ENCODE data around the gene SLFN11.
"Not testable (repeated sequence)": the region's sequence is repeated elsewhere in the genome, so short reads cannot be mapped to it uniquely, and the experiment has no call there.

SLFN11 gene

DNA sequence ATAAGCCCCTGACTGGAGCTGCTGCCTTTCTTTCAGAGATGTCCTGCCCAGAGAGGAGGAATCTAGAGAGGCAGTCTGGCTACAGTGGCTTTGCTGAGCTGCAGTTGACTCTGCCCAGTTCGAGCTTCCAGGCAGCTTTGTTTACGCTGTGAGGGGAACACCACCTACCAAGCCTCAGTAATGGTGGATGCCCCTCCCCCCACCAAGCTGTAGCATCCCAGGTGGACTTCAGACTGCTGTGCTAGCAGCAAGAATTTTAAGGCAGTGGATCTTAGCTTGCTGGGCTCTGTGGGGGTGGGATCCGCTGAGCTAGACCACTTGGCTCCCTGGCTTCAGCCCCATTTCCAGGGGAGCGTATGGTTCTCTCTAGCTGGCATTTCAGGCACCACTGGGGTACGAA lies 39.8 kb downstream of the SLFN11 start:
- H3K79me1 ChIP-seq (ENCODE audit: low read depth, low read length); H2AFZ ChIP-seq (ENCODE audit: low read length); H4K8ac ChIP-seq (ENCODE audit: low read depth, low read length); H3K23ac ChIP-seq (ENCODE audit: low read depth, low read length, poor library complexity); H3K36me3 ChIP-seq (replicated peaks in 1 of 2; ENCODE audit: control insufficient read depth in 2 of 2, insufficient read depth in 2 of 2, low read length in 2 of 2); H2BK15ac ChIP-seq (ENCODE audit: low read length); H3K14ac ChIP-seq (ENCODE audit: low read length); H3K4me3 ChIP-seq (ENCODE audit: low read length in 2 of 2); H4K91ac ChIP-seq (ENCODE audit: low read depth, low read length, poor library complexity); H2BK5ac ChIP-seq (ENCODE audit: low read length); H2AK5ac ChIP-seq (ENCODE audit: low read depth, low read length); DNase-seq (ENCODE audit: low spot score); H3K4me1 ChIP-seq (ENCODE audit: control insufficient read depth in 2 of 2, insufficient read depth in 1 of 2, low read depth in 1 of 2, low read length in 2 of 2); H3K9me3 ChIP-seq (replicated peaks in 1 of 2; ENCODE audit: control insufficient read depth in 2 of 2, insufficient read depth in 1 of 2, low read depth in 1 of 2, low read length in 2 of 2); H2BK12ac ChIP-seq (ENCODE audit: low read length); H3K4ac ChIP-seq (ENCODE audit: low read length); H3K9ac ChIP-seq (ENCODE audit: low read depth, low read length, poor library complexity); H3K18ac ChIP-seq (ENCODE audit: low read length); H3K27me3 ChIP-seq (ENCODE audit: control insufficient read depth in 3 of 3, insufficient read depth in 3 of 3, low read depth in 1 of 3, low read length in 3 of 3); H3K4me2 ChIP-seq (ENCODE audit: insufficient read depth, low read length, poor library complexity, severe bottlenecking); H3K27ac ChIP-seq (replicated peaks; ENCODE audit: low read length); H2BK120ac ChIP-seq (ENCODE audit: low read depth, low read length): not testable (repeated sequence)
- no CpG with 5 or more reads among the region's 5 CpGs for WGBS, 2 donors (ENCODE audit: extremely low coverage in 2 of 2, insufficient read length in 2 of 2, insufficient replicate concordance in 1 of 2)

DNA sequence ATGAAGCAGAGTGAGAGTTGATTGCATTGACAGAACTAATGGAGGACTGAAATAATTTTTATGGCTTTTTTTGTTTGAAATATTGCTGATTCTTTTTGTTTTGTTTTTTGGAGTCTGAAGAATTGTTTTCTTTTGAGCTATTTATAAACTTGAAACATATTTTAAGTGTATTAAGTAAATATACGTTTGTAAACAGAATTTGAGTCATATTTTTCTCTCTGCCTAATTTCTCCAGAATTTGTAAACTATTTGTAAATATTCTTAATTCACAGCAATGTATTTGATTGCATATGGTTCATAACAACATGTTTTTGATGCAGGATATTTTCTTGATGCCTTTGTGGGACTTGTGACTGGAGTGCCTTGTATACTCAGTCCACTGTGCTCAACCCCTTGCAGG lies 50.7 kb downstream of the SLFN11 start:
- Histone ChIP-seq H4K91ac (ENCODE audit: low read depth, low read length, poor library complexity) (no peak overlapping the region), H4K8ac (ENCODE audit: low read depth, low read length) (no peak overlapping the region), H3K36me3 (replicated peaks in 1 of 2; ENCODE audit: control insufficient read depth in 2 of 2, insufficient read depth in 2 of 2, low read length in 2 of 2) (no peaks in the 10 kb centered on the region), H2BK12ac (ENCODE audit: low read length) (no peak overlapping the region), H3K79me1 (ENCODE audit: low read depth, low read length) (no peaks in the 10 kb centered on the region), H2BK5ac (ENCODE audit: low read length) (no peak overlapping the region), H3K23ac (ENCODE audit: low read depth, low read length, poor library complexity) (no peak overlapping the region), H3K4me2 (ENCODE audit: insufficient read depth, low read length, poor library complexity, severe bottlenecking) (no peak overlapping the region), H3K4me1 (ENCODE audit: control insufficient read depth in 2 of 2, insufficient read depth in 1 of 2, low read depth in 1 of 2, low read length in 2 of 2) (no peaks in the 10 kb centered on the region), H3K9ac (ENCODE audit: low read depth, low read length, poor library complexity) (no peak overlapping the region), H3K14ac (ENCODE audit: low read length) (no peak overlapping the region), H3K4ac (ENCODE audit: low read length) (no peak overlapping the region), H2AFZ (ENCODE audit: low read length) (no peak overlapping the region), H2BK15ac (ENCODE audit: low read length) (no peak overlapping the region), H3K27ac (replicated peaks; ENCODE audit: low read length) (no peak overlapping the region), H3K9me3 (replicated peaks in 1 of 2; ENCODE audit: control insufficient read depth in 2 of 2, insufficient read depth in 1 of 2, low read depth in 1 of 2, low read length in 2 of 2) (peaks cover 0 to 3% of the 10 kb centered on the region in 2 donors), H2AK5ac (ENCODE audit: low read depth, low read length) (no peak overlapping the region), H3K4me3 (ENCODE audit: low read length in 2 of 2) (no peak overlapping the region), H3K18ac (ENCODE audit: low read length) (no peak overlapping the region), H3K27me3 (ENCODE audit: control insufficient read depth in 3 of 3, insufficient read depth in 3 of 3, low read depth in 1 of 3, low read length in 3 of 3) (peaks cover 0 to 5% (median 0%) of the 10 kb centered on the region in 3 experiments), H2BK120ac (ENCODE audit: low read depth, low read length) (no peak overlapping the region)
- DNase-seq (ENCODE audit: low spot score): no peak
- WGBS, 2 donors (ENCODE audit: extremely low coverage in 2 of 2, insufficient read length in 2 of 2, insufficient replicate concordance in 1 of 2): no CpG with 5 or more reads among the region's 1 CpG

GRCh38 chr17:35315971-35316370 lies 57.5 kb downstream of the SLFN11 start:
- Histone ChIP-seq H2BK12ac (ENCODE audit: low read length) (no peak overlapping the region), H3K4me1 (ENCODE audit: control insufficient read depth in 2 of 2, insufficient read depth in 1 of 2, low read depth in 1 of 2, low read length in 2 of 2) (peaks cover 0 to 12% of the 10 kb centered on the region in 2 donors), H3K27me3 (ENCODE audit: control insufficient read depth in 3 of 3, insufficient read depth in 3 of 3, low read depth in 1 of 3, low read length in 3 of 3) (peaks cover 0 to 20% (median 16%) of the 10 kb centered on the region in 3 experiments), H3K14ac (ENCODE audit: low read length) (no peak overlapping the region), H4K8ac (ENCODE audit: low read depth, low read length) (no peak overlapping the region), H3K18ac (ENCODE audit: low read length) (no peak overlapping the region), H2BK5ac (ENCODE audit: low read length) (no peak overlapping the region), H3K9me3 (replicated peaks in 1 of 2; ENCODE audit: control insufficient read depth in 2 of 2, insufficient read depth in 1 of 2, low read depth in 1 of 2, low read length in 2 of 2) (no peaks in the 10 kb centered on the region), H2AK5ac (ENCODE audit: low read depth, low read length) (no peak overlapping the region), H3K9ac (ENCODE audit: low read depth, low read length, poor library complexity) (no peak overlapping the region), H3K23ac (ENCODE audit: low read depth, low read length, poor library complexity) (no peak overlapping the region), H3K4ac (ENCODE audit: low read length) (no peak overlapping the region), H2BK15ac (ENCODE audit: low read length) (no peak overlapping the region), H4K91ac (ENCODE audit: low read depth, low read length, poor library complexity) (no peak overlapping the region), H3K79me1 (ENCODE audit: low read depth, low read length) (no peaks in the 10 kb centered on the region), H3K36me3 (replicated peaks in 1 of 2; ENCODE audit: control insufficient read depth in 2 of 2, insufficient read depth in 2 of 2, low read length in 2 of 2) (no peaks in the 10 kb centered on the region), H2BK120ac (ENCODE audit: low read depth, low read length) (no peak overlapping the region), H3K4me2 (ENCODE audit: insufficient read depth, low read length, poor library complexity, severe bottlenecking) (no peak overlapping the region), H3K4me3 (ENCODE audit: low read length in 2 of 2) (no peak overlapping the region), H2AFZ (ENCODE audit: low read length) (no peak overlapping the region), H3K27ac (replicated peaks; ENCODE audit: low read length) (no peak overlapping the region)
- no peak for DNase-seq (ENCODE audit: low spot score)
- no CpG with 5 or more reads among the region's 2 CpGs for WGBS, 2 donors (ENCODE audit: extremely low coverage in 2 of 2, insufficient read length in 2 of 2, insufficient replicate concordance in 1 of 2)

DNA sequence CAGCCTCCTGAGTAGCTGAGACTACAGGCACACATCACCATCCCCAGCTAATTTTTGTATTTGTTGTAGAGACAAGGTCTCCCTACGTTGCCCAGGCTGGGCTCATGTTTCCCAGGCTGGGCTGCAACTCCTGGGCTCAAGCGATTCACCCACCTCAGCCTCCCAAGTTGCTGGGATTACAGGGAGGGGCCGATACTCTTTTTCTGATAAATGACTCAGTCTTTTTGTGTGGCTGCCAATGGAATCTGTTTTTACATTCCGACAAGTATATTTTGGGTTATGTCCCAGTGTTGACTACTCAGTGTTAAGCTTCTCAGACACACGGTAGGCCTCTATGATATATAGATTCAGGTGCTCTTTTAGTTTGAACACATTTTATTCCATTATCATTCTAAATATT lies 58.1 kb downstream of the SLFN11 start:
- no CpG with 5 or more reads among the region's 5 CpGs for WGBS, 2 donors (ENCODE audit: extremely low coverage in 2 of 2, insufficient read length in 2 of 2, insufficient replicate concordance in 1 of 2)
- H3K27me3 ChIP-seq (ENCODE audit: control insufficient read depth in 3 of 3, insufficient read depth in 3 of 3, low read depth in 1 of 3, low read length in 3 of 3): peaks cover 0 to 20% (median 16%) of the 10 kb centered on the region in 3 experiments
- DNase-seq (ENCODE audit: low spot score): no peak
- H2AFZ ChIP-seq (ENCODE audit: low read length): no peak overlapping the region
- no peak overlapping the region for H2BK5ac ChIP-seq (ENCODE audit: low read length)
- H3K14ac ChIP-seq (ENCODE audit: low read length): no peak overlapping the region
- H3K4me3 ChIP-seq (ENCODE audit: low read length in 2 of 2): no peak overlapping the region
- H2BK120ac ChIP-seq (ENCODE audit: low read depth, low read length): no peak overlapping the region
- no peak overlapping the region for H3K4me2 ChIP-seq (ENCODE audit: insufficient read depth, low read length, poor library complexity, severe bottlenecking)
- no peaks in the 10 kb centered on the region for H3K79me1 ChIP-seq (ENCODE audit: low read depth, low read length)
- H3K18ac ChIP-seq (ENCODE audit: low read length): no peak overlapping the region
- peaks cover 0 to 12% of the 10 kb centered on the region in 2 donors for H3K4me1 ChIP-seq (ENCODE audit: control insufficient read depth in 2 of 2, insufficient read depth in 1 of 2, low read depth in 1 of 2, low read length in 2 of 2)
- no peaks in the 10 kb centered on the region for H3K36me3 ChIP-seq (replicated peaks in 1 of 2; ENCODE audit: control insufficient read depth in 2 of 2, insufficient read depth in 2 of 2, low read length in 2 of 2)
- H3K4ac ChIP-seq (ENCODE audit: low read length): no peak overlapping the region
- no peak overlapping the region for H4K8ac ChIP-seq (ENCODE audit: low read depth, low read length)
- H3K9ac ChIP-seq (ENCODE audit: low read depth, low read length, poor library complexity): no peak overlapping the region
- H3K23ac ChIP-seq (ENCODE audit: low read depth, low read length, poor library complexity): no peak overlapping the region
- H4K91ac ChIP-seq (ENCODE audit: low read depth, low read length, poor library complexity): no peak overlapping the region
- no peak overlapping the region for H2BK15ac ChIP-seq (ENCODE audit: low read length)
- no peak overlapping the region for H2AK5ac ChIP-seq (ENCODE audit: low read depth, low read length)
- H3K9me3 ChIP-seq (replicated peaks in 1 of 2; ENCODE audit: control insufficient read depth in 2 of 2, insufficient read depth in 1 of 2, low read depth in 1 of 2, low read length in 2 of 2): no peaks in the 10 kb centered on the region
- no peak overlapping the region for H3K27ac ChIP-seq (replicated peaks; ENCODE audit: low read length)
- no peak overlapping the region for H2BK12ac ChIP-seq (ENCODE audit: low read length)
